Limb (tissue), 2 donors: ENCODE measurements around the gene COL27A1.
"Not testable (repeated sequence)": the region's sequence is repeated elsewhere in the genome, so short reads cannot be mapped to it uniquely, and the experiment has no call there.

Source experiments
- DNase-seq, 2 donors: peaks; one replicate each; pipeline ENCODE4 v3.0.0-alpha.2; 2016; ENCODE audit errors: extremely low spot score in 2 of 2

Gene COL27A1

DNA sequence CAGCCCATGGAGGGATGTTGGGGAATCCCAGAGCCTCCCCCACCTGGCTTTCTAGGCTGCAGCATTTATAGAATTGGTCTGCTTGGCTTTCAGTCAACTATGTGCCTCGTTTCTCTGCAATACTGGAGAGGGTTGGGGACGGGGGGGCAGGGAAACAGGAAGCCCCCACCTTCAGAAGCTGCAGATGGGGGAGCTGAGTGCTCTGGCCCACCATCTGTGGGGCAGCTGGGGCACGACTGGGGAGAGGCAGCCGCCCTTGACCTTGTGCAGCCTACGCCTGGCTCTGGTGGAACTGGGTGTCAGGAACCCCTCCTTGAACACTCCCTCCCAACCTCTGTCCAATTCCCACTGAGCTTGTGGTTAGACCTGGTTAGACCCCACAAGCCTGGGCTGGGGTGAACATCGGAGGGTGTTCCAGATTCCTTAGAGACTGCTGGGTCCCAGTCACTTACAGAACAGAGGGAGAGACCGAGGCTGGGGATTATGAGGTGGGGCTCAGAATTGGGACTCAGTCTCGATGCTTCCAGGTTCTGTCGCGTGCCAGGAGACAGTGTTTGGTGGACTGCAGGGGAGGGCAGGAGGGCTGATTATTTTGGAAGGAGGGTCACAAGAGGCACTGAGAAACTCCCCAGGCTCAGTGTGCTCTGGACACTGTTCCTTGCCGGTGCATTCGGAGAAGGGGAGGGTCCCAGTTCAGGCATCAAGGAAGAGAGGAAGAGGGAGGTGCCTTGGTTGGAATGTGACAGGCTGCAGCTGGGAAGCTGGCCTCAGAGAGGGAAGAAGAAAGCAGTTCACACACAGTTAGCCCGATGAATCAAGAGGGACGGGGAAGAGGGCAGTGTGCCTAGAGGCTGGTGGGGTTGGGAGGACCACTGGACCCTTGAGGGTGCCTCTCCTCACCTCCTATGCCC lies 25.6 kb downstream of the COL27A1 start:
- peak; percentile 59 to 61 for DNase-seq

DNA sequence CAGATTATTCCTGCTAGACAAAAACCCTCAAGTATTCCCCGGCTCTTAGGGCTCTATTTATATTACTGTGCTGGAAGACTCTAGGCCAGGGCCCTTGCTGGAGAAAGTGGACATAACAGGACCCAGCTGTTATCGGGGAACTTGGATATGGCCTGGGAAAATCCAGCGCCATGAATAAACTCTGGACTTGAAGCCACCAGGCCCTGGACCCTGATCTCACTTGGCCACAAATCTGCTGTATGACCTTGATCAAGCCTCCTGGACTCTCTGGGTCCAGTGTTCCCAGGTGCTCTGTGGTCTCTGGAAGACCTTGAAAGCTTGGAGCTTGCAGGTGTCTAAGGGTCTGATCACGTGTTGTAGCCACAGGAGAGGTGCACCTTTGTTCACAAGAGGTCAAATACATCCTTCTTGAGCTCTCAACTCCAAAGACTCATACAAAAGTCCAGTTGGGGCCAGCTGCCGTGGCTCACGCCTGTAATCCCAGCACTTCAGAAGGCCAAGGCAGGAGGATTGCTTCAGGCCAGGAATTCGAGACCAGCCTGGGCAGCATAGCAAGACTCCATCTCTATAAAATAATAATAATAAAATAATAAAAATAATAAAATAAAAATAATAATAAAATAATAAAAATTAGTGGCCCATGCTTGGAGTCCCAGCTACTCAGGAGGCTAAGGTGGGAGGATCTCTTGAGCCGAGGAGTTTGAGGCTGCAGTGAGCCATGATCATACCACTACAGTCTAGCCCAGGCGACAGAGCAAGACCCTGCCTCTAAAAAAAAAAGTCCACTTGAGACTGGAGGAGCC lies 26.5 kb downstream of the COL27A1 start:
- no peak for DNase-seq

- DNase-seq = no peak
Measured at GRCh38 chr9:114183006-114183405, 27.7 kb downstream of the COL27A1 start.

DNA sequence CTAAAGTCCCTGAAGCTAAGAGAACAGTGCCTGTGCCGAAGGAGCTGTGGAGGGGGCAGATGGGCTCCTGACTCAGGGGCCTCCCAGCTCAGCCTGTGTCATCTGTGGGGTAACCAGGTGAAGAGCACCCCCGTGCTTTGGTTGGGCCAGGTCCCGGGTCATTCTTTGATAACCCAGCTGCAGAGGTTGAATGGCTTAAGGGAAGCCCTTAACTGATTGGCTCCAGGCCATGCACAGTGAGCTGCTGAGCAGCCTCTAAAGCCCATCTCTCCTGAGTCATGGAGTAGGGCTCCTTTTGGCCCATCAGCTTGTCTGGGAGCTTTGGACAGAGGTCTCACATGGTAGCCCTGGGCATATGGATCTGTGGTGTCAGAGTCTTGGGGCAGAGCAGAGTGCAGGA lies 28.7 kb downstream of the COL27A1 start:
- DNase-seq = no peak

- no peak for DNase-seq
Measured at GRCh38 chr9:114184866-114185265, 29.5 kb downstream of the COL27A1 start.

GRCh38 chr9:114185570-114186490 lies 30.5 kb downstream of the COL27A1 start:
- no peak for DNase-seq

DNA sequence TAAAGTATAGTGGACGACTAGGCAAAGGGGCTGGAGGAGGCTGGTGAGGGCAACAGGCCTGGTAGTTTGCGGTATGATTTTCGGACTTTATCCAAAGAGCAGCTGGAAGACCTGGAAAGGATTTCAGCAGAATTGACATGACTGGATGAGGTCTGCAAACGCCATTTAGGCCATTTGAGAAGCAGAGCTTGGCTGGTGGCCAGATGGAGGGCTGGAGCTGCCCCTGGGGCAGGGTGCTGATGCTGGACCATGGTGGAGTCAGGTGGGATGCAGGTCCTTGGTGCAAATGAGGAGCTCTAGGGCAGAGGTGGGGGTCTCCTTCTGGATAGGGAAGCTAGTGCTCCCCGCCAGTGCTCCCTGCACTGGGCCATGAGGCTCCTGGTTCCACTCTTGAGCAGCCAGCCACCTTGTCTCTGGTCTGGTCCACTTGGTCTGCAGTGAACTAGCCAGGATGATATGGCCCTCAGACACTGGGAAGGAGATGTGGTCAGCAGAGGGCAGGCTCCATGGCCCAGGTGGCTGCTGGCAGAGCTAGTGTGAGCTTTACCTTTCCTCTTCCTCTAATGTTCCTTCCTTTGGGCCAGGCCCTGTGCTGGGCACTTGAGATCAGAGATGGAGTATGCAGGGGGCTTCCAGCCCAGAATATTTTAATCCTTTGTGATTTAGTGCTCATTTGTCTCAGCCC lies 31.4 kb downstream of the COL27A1 start:
- DNase-seq = no peak

DNA sequence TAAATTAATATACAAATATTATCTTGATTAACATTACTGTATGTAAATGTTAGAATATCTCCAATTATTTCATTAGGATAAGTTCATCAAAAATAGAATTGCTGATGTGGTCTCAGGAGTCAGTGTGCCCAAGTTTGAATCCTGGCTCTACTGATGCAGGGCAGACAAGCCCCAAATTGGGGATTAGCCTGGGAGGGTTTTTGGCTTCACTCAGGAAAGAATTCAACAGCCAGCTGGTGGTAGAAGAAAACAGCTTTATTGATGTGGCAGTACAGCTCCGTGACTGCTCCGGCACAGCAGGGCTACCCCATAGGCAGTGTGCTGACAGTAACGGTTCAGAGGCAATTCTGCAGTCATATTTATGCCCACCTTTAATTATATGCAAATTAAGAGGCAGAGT lies 32.5 kb downstream of the COL27A1 start:
- no peak for DNase-seq

DNA sequence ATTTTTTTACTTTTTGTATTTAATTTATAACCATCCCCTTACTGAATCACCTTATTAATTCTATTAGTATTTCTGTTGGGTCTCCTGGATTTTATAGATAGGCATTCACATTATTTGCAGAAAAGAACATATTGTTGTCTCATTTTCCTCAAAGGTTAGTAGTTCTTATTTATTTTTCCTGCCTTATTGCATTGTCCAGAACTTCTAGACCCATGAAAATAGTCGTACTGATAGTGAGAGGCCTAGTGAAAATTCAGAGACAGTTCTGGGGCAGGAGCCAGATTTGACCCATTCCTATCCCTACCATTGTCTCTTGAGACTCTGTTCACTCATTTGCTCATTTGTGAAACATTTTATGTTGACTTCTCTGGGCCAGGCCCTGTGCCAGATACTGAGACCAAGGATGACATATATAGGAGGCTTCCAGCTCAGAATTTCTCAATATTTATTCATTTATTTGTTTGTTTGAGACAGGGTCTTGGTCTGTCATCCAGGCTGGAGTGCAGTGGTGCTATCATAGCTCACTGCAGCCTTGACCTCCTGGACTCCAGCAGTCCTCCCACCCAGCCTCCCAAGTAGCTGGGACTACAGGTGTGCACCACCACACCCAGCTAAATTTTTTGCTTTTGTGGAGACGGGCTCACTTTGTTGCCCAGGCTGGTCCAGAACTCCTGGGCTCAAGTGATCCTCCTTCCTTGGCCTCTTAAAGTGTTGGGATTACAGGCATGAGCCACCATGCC lies 34.7 kb downstream of the COL27A1 start:
- no peak for DNase-seq

DNA sequence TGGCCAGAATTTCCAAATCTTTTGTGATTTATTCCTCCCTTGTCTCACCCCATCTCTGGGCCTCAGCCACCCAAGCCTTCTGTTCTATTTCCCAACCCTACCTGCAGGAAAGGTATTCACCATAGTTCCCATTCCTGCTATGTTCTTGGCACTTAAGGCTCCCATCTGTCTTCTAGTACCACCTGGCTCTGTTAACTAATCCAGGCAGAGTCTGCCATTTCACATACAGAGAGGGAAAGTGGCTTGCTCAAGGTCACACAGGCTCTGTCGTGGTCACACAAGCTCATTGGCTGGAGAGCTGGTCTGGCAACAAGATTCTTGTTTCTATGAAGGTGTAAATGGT lies 35.2 kb downstream of the COL27A1 start:
- no peak for DNase-seq

DNA sequence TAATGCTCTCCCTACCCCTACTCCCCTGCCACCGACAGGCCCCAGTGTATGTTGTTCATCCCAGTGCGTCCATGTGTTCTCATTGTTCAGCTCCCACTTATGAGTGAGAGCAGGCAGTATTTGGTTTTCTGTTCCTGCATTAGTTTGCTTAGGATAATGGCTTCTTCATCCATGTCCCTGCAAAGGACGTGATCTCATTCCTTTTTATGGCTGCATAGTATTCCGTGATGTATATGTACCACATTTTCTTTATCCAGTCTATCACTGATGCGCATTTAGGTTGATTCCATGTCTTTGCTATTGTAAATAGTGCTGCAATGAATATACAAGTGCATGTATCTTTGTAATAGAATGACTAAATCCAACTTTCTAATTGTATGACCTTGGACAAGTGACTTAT lies 36.1 kb downstream of the COL27A1 start:
- not testable (repeated sequence) for DNase-seq

DNA sequence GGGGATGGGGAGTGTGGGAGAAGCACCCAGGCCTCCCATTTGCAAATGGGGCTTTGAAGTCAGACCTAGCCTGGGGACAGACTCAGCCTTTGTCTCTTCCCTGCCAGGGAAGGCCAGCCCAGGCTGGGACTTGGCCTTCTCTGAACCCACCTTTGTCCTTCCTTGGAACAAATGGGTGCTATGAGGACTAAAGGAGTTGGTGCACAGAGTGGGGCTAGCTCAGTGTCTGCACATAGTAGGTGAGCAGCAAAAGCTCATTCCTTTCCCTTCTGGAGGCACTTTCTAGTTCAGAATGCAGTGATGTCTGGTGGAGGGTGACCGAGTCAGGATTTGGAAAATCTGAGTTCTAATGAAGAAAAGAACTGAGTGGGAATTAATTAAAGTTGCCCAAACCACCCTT lies 37.2 kb downstream of the COL27A1 start:
- DNase-seq = no peak

GRCh38 chr9:114193090-114193489 lies 37.8 kb downstream of the COL27A1 start:
- no peak for DNase-seq

GRCh38 chr9:114196117-114196516 lies 40.8 kb downstream of the COL27A1 start:
- DNase-seq = no peak

- DNase-seq = no peak
Measured at GRCh38 chr9:114196979-114197622, 41.8 kb downstream of the COL27A1 start.

GRCh38 chr9:114198249-114199040 lies 43.1 kb downstream of the COL27A1 start:
- DNase-seq = no peak

DNA sequence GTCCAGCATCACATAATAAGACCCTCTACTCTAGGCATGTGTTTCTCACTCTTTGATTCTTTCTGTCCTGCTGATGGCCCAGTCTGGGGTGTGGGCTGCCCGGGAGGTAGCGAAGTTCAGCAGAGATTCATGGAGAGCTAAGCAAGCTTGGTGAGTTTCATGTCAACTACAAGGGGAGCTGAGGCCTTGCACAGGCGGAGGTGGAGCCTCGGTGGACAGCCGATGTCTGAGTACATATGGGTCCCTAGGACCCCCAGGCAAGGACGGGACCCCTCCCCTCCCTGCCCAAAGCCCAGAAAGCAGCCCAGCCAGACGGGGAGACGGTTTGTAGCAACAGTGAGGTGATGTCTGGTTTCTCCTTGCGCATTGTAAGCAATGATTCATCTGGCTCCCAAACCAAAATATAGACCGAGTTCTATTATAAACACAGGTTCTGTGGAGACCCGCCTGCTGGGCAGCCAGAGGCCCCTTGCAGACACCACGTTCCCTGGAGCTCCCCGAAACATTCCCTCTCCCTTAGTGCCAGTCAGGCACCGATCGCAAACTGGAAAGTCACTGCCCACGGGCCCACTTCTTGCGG lies 45.5 kb downstream of the COL27A1 start:
- no peak for DNase-seq

DNA sequence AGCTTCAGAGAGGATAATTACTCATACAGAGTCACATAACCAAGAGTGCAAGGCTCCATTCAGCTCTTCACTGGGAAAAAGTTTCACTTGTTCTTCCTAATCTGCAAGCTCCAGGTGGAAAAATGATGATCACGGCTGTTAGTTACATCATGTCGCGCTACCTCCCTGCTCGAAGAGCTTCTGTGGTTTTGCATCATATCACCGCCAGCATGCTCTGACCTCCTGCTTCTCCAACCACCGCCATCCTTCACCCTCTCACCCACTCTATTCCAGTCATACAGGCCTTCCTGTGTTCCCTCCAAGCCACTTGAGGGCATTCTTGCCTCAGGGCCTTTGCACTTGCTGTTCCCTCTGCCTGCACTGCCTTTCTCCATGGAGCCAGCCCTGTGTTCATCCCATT lies 47.1 kb downstream of the COL27A1 start:
- no peak for DNase-seq

DNA sequence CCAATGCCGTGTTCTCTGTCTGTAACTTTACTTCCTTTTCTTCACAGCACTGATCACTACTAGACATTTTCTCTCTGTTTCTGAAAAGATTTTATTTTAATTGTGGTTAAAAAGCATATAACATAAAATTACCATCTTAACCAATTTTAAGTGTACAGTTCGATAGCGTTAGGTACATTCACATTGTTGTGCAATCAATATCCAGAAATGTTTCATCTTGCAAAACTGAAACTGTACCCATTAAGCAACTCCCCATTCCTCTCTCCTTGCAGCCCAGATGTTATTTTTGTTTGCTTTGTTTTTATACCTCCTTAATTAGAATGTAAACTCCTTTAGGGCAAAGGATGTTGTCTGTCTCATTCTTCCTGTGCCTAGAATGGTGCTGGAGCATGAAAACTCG lies 47.5 kb downstream of the COL27A1 start:
- no peak for DNase-seq
